Activated CD8-positive, alpha-beta memory T cell treated with anti-CD3 and anti-CD28 coated beads, Interleukin-2, amount 10 ng/mL, durations not matched to agents 7 days and 5 days (primary cell): Measurements from ENCODE around the gene CCDC92B. TPM values are rescaled to one million over a fixed set of nuclear protein-coding genes. Genes with fewer than 3 reads are reported as not detected.

Experiments used
- ATAC-seq: fragments of 150-1000 bp; cut with Tn5 transposase; one replicate; pipeline ENCODE4 v1.10.0; 2021; ENCODE audit warnings: moderate library complexity
- CTCF ChIA-PET: fragments of 350-600 bp; sonication (Branson Sonifier 250); formaldehyde crosslinking; loops from one replicate; lab custom pipeline; 2021; ENCODE audit warnings: antibody characterized with exemption; lab: Charles Lee
- DNase-seq: peaks from one replicate; pipeline ENCODE4 v3.0.0-alpha.2; 2020
- H3K27ac Mint-ChIP-seq: one replicate; pipeline ENCODE4 v1.8.0; 2021; ENCODE audit warnings: mild to moderate bottlenecking, mixed read lengths
- H3K27me3 Mint-ChIP-seq: one replicate; pipeline ENCODE4 v1.8.0; 2021; ENCODE audit warnings: mixed read lengths
- H3K36me3 Mint-ChIP-seq: one replicate; pipeline ENCODE4 v1.8.0; 2021; ENCODE audit warnings: mild to moderate bottlenecking, mixed read lengths
- H3K4me1 Mint-ChIP-seq: one replicate; pipeline ENCODE4 v1.8.0; 2021; ENCODE audit warnings: mixed read lengths
- H3K4me3 Mint-ChIP-seq: one replicate; pipeline ENCODE4 v1.8.0; 2021; ENCODE audit warnings: mild to moderate bottlenecking, moderate library complexity, mixed read lengths
- H3K9me3 Mint-ChIP-seq: one replicate; pipeline ENCODE4 v1.8.0; 2022; ENCODE audit warnings: low read depth, mixed read lengths
- total RNA-seq, 2 experiments: library from RNA; stranded (reverse); gene quantifications; one replicate each; pipeline ENCODE4 v1.2.3, GENCODE V29; 2021

CCDC92B gene
- total RNA-seq, result under 1 TPM in 1 of 2 experiments, not detected in 1; 0.12 TPM

GRCh38 chr17:2749058-2749783 is at the start of gene CCDC92B:
Gene CCDC92B, minus strand, starts transcription at chr17:2749652. Its CDS starts 14,507 bp downstream, at chr17:2735145.
- no peak within 1 kb of the TSS for H3K4me3 Mint-ChIP-seq
- no peak for ATAC-seq
- H3K27ac Mint-ChIP-seq, result no peak within 1 kb of the TSS
- H3K9me3 Mint-ChIP-seq, result no peaks in the 10 kb centered on the region
- DNase-seq, result no peak
- H3K4me1 Mint-ChIP-seq, result no peaks in the 10 kb centered on the region
- peaks cover 59% of the 10 kb centered on the region for H3K27me3 Mint-ChIP-seq
- H3K36me3 Mint-ChIP-seq, result no peaks in the 10 kb centered on the region
- CTCF ChIA-PET, result no interaction called here

GRCh38 chr17:2798678-2799077 is 49.2 kb upstream of the CCDC92B start:
- CTCF ChIA-PET, result interaction anchor here (10.2 kb wide), 1 partner anchor 15 kb away, joined by 120 read pairs; no protein-coding TSS in a partner anchor
- Mint-ChIP-seq H3K36me3 (peaks cover 14% of the 10 kb centered on the region), H3K4me1 (peaks cover 50% of the 10 kb centered on the region), H3K4me3 (no peak overlapping the region), H3K27ac (no peak overlapping the region), H3K27me3 (peaks cover 64% of the 10 kb centered on the region), H3K9me3 (no peaks in the 10 kb centered on the region)
- ATAC-seq (no peak), DNase-seq (peak; percentile 70)

DNA sequence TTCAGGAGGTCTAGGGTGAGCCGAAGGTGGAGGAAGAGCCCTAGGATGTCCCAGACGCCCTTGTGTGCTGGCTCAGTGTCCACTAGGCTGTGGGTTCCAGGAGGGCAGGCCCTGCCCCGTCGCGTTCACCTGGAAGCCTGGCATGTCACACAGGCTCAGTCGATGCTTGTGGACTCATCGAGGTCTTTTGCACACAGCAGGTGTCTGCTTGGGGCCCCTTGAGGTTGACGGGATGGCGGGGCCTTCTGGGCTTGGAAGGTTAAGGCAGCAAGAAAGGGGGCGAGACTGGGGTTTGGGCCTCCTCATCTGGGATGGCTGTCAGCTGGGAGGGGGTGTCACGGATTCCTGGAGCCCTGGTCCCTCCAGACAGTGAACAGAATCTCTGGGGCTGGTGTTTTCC is 48.7 kb upstream of the CCDC92B start:
- H3K27me3 Mint-ChIP-seq, result peaks cover 60% of the 10 kb centered on the region
- H3K4me3 Mint-ChIP-seq, result peak overlapping the region; percentile 87
- H3K36me3 Mint-ChIP-seq, result peaks cover 14% of the 10 kb centered on the region
- peaks cover 54% of the 10 kb centered on the region for H3K4me1 Mint-ChIP-seq
- ATAC-seq (no peak), DNase-seq (no peak)
- no peaks in the 10 kb centered on the region for H3K9me3 Mint-ChIP-seq
- peak overlapping the region; percentile 5 for H3K27ac Mint-ChIP-seq
- CTCF ChIA-PET, result interaction anchor here (3.0 to 10.2 kb wide), 2 partner anchors 11 to 16 kb away, joined by 24 to 120 read pairs; no protein-coding TSS in a partner anchor

- no peak overlapping the region for H3K27ac Mint-ChIP-seq
- CTCF ChIA-PET, result interaction anchor here (3.0 to 10.2 kb wide), 2 partner anchors 11 to 16 kb away, joined by 24 to 120 read pairs; no protein-coding TSS in a partner anchor
- H3K4me1 Mint-ChIP-seq, result peaks cover 60% of the 10 kb centered on the region
- ATAC-seq (no peak), DNase-seq (no peak)
- H3K27me3 Mint-ChIP-seq, result peaks cover 59% of the 10 kb centered on the region
- peak overlapping the region; percentile 87 for H3K4me3 Mint-ChIP-seq
- H3K9me3 Mint-ChIP-seq, result no peaks in the 10 kb centered on the region
- H3K36me3 Mint-ChIP-seq, result peaks cover 10% of the 10 kb centered on the region
Observed at GRCh38 chr17:2797637-2798036, 48.2 kb upstream of the CCDC92B start.

DNA sequence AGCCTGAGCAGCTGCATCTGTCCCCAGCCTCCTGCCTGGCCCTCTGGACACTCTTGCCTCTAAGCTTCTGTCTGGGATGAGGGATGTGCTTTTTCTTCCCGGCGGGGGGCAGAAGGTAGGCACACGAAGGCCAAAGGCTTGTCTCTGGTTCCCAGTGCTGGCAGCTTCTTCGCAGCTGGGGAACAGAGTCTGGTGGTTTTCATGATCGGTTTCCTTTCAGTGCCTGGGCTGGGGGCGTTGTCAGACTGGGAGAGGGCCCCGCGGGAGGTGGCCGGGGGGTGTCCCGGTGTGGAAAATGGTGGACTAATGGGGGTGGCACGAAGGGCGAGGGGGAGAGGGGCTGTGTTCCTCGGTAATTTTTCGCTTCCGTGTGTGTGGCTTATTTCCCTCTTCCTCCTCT is 47.8 kb upstream of the CCDC92B start:
- Mint-ChIP-seq H3K9me3 (no peaks in the 10 kb centered on the region), H3K4me1 (peaks cover 64% of the 10 kb centered on the region), H3K4me3 (peak overlapping the region; percentile 87), H3K27ac (no peak overlapping the region), H3K27me3 (peaks cover 60% of the 10 kb centered on the region), H3K36me3 (peaks cover 10% of the 10 kb centered on the region)
- CTCF ChIA-PET, result interaction anchor here (3.0 to 10.2 kb wide), 2 partner anchors 10 to 17 kb away, joined by 24 to 120 read pairs; no protein-coding TSS in a partner anchor
- DNase-seq, result no peak
- ATAC-seq, result no peak

GRCh38 chr17:2796164-2797125 is 47.0 kb upstream of the CCDC92B start, which contains the start of gene RAP1GAP2:
Gene RAP1GAP2, plus strand, starts transcription at chr17:2796438. Its CDS starts 90 bp downstream, at chr17:2796528.
- no peaks in the 10 kb centered on the region for H3K9me3 Mint-ChIP-seq
- DNase-seq (peak; percentile 91), ATAC-seq (peak; percentile 80)
- H3K27ac Mint-ChIP-seq, result peak within 1 kb of the TSS; percentile 59
- CTCF ChIA-PET, result interaction anchor here (0.8 to 10.2 kb wide), 5 partner anchors 10 to 52 kb away, joined by 3 to 120 read pairs (median 5); no protein-coding TSS in a partner anchor
- peaks cover 61% of the 10 kb centered on the region for H3K27me3 Mint-ChIP-seq
- H3K4me1 Mint-ChIP-seq, result peaks cover 72% of the 10 kb centered on the region
- H3K36me3 Mint-ChIP-seq, result peaks cover 7% of the 10 kb centered on the region
- H3K4me3 Mint-ChIP-seq, result peak within 1 kb of the TSS; percentile 87

DNA sequence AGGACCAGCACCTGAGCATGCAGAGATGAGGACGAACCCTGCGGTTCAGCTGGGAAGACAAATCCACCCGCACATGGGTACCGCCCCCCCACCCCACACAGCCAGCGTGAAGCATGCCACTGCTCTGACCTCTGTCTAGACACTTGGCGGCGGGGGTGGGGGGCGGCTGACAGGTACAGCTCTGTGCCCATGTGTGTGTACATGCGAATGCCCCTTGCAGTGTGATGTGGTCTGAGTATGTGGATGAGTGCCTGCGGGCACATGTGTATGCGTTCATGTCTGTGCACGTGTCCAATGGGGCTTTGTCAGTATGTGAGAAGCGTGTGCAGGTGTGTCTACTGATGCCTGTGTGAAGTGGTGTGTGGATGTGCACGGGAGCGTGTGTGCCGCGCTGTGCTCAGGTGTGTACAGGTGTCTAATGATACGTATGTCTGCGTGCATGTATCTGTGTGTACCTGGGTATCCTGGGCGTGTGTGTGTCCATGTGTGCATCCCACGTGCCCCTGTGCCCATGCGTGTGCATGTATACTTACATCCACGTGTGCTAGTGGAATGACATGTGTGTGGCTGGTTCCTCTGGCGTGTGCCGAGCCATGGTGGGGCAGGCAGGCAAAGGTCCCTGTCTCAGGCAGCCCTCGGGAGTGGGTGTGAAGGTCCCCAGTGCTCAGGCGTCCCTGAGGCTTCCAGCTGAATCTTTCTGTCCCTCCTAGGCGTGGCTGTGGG is 46.1 kb upstream of the CCDC92B start:
- Mint-ChIP-seq H3K9me3 (no peaks in the 10 kb centered on the region), H3K27me3 (peaks cover 70% of the 10 kb centered on the region), H3K4me3 (peak overlapping the region; percentile 87), H3K36me3 (peaks cover 7% of the 10 kb centered on the region), H3K4me1 (peaks cover 76% of the 10 kb centered on the region), H3K27ac (peak overlapping the region; percentile 59)
- no peak for DNase-seq
- ATAC-seq, result no peak
- CTCF ChIA-PET, result interaction anchor here (0.8 to 10.2 kb wide), 6 partner anchors 9 to 52 kb away, joined by 3 to 120 read pairs (median 5); no protein-coding TSS in a partner anchor

GRCh38 chr17:2794111-2794803 is 44.8 kb upstream of the CCDC92B start:
- H3K27me3 Mint-ChIP-seq, result peaks cover 68% of the 10 kb centered on the region
- peak; percentile 3 for ATAC-seq

GRCh38 chr17:2792366-2793169 is 43.1 kb upstream of the CCDC92B start:
- ATAC-seq (peak; percentile 24), DNase-seq (peak; percentile 90)
- peak overlapping the region; percentile 62 for H3K27ac Mint-ChIP-seq
- H3K4me3 Mint-ChIP-seq, result peak overlapping the region; percentile 32
- H3K4me1 Mint-ChIP-seq, result peaks cover 67% of the 10 kb centered on the region
- H3K36me3 Mint-ChIP-seq, result peaks cover 4% of the 10 kb centered on the region
- peaks cover 70% of the 10 kb centered on the region for H3K27me3 Mint-ChIP-seq
- CTCF ChIA-PET, result interaction anchor here (0.6 to 10.2 kb wide), 5 partner anchors 9 to 676 kb away, joined by 3 to 120 read pairs (median 3); no protein-coding TSS in a partner anchor
- H3K9me3 Mint-ChIP-seq, result no peaks in the 10 kb centered on the region

More at GRCh38 chr17:2794111-2794803, 44.8 kb upstream of the CCDC92B start:
- H3K4me1 Mint-ChIP-seq, result peaks cover 80% of the 10 kb centered on the region
- H3K27ac Mint-ChIP-seq, result peak overlapping the region; percentile 81
- no peaks in the 10 kb centered on the region for H3K9me3 Mint-ChIP-seq
- peak; percentile 56 for DNase-seq
- H3K36me3 Mint-ChIP-seq, result peaks cover 4% of the 10 kb centered on the region
- CTCF ChIA-PET, result interaction anchor here (1.2 to 10.2 kb wide), 3 partner anchors 8 to 219 kb away, joined by 5 to 120 read pairs (median 5); no protein-coding TSS in a partner anchor
- H3K4me3 Mint-ChIP-seq, result peak overlapping the region; percentile 63

DNA sequence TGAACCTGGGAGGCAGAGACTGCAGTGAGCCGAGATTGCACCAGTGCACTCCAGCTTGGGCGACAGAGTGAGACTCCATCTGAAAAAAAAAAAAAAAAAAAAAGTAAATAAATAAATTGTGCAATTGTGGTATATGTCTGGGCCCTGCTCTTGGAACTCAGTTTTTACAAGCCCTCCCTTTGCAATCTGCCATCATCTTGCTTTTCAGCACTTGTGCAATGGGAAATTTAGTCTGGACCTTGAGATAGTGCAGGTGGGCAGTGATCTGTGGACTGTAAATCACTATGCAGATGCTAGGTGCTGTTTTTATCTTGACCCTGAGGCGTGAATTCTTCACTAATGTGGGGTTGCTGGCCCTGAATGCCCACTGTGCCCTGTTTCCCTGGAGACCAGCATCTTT is 40.2 kb upstream of the CCDC92B start:
- Mint-ChIP-seq H3K4me3 (no peak overlapping the region), H3K9me3 (no peaks in the 10 kb centered on the region), H3K4me1 (peaks cover 48% of the 10 kb centered on the region), H3K36me3 (no peaks in the 10 kb centered on the region), H3K27me3 (peaks cover 54% of the 10 kb centered on the region), H3K27ac (no peak overlapping the region)
- CTCF ChIA-PET, result interaction anchor here (1.0 to 10.2 kb wide), 5 partner anchors 24 to 259 kb away, joined by 3 to 120 read pairs (median 4); no protein-coding TSS in a partner anchor
- ATAC-seq, result no peak
- DNase-seq, result no peak
